ENCODE measurements around the gene SLC2A14. TPM values are rescaled to one million over a fixed set of nuclear protein-coding genes. Genes with fewer than 3 reads are reported as not detected.
"Not testable (repeated sequence)": the region's sequence is repeated elsewhere in the genome, so short reads cannot be mapped to it uniquely, and the experiment has no call there.

The SLC2A14 gene
- total RNA-seq, 2 experiments from 2014 or later, result 0.12 to 0.19 TPM

- H3K36me3 Mint-ChIP-seq (ENCODE audit: low read depth); H3K4me1 Mint-ChIP-seq; H3K27ac Mint-ChIP-seq; DNase-seq; H3K4me3 Mint-ChIP-seq; H3K27me3 Mint-ChIP-seq; H3K9me3 Mint-ChIP-seq; POLR2A ChIA-PET: not testable (repeated sequence)
- CTCF ChIA-PET, result interaction anchor here (0.6 kb wide), 3 partner anchors 143 to 592 kb away, joined by 3 to 4 read pairs (median 3); no protein-coding TSS in a partner anchor
These were observed 32.9 kb downstream of the SLC2A14 start for GRCh38 chr12:7839848-7840247.

- DNase-seq; H3K36me3 Mint-ChIP-seq (ENCODE audit: low read depth); H3K4me3 Mint-ChIP-seq; H3K4me1 Mint-ChIP-seq; H3K9me3 Mint-ChIP-seq; POLR2A ChIA-PET; H3K27ac Mint-ChIP-seq; H3K27me3 Mint-ChIP-seq; CTCF ChIA-PET: not testable (repeated sequence)
These were observed 33.5 kb downstream of the SLC2A14 start for GRCh38 chr12:7839226-7839625.

- Mint-ChIP-seq H3K27me3 (peaks cover 4% of the 10 kb centered on the region), H3K9me3 (no peaks in the 10 kb centered on the region), H3K4me1 (peaks cover under 1% of the 10 kb centered on the region), H3K4me3 (no peak overlapping the region), H3K36me3 (ENCODE audit: low read depth) (no peaks in the 10 kb centered on the region), H3K27ac (no peak overlapping the region)
- POLR2A ChIA-PET, result no interaction called here
- CTCF ChIA-PET, result interaction anchor here (0.7 kb wide), 1 partner anchor 17 kb away, joined by 3 read pairs; no protein-coding TSS in a partner anchor
- no peak for DNase-seq
These were observed 35.3 kb downstream of the SLC2A14 start for GRCh38 chr12:7837366-7837765.

- Mint-ChIP-seq H3K27ac (no peak overlapping the region), H3K27me3 (peaks cover 2% of the 10 kb centered on the region), H3K36me3 (ENCODE audit: low read depth) (no peaks in the 10 kb centered on the region), H3K9me3 (no peaks in the 10 kb centered on the region), H3K4me3 (no peak overlapping the region), H3K4me1 (peaks cover 5% of the 10 kb centered on the region)
- ChIA-PET CTCF (no interaction called here), POLR2A (no interaction called here)
- no peak for DNase-seq
These were observed 36.9 kb downstream of the SLC2A14 start for GRCh38 chr12:7835766-7836165.

GRCh38 chr12:7835116-7835515 is 37.6 kb downstream of the SLC2A14 start:
- H3K9me3 Mint-ChIP-seq, result no peaks in the 10 kb centered on the region
- no peak overlapping the region for H3K4me3 Mint-ChIP-seq
- peaks cover 5% of the 10 kb centered on the region for H3K4me1 Mint-ChIP-seq
- no peak overlapping the region for H3K27ac Mint-ChIP-seq
- DNase-seq, result no peak
- ChIA-PET POLR2A (no interaction called here), CTCF (no interaction called here)
- H3K36me3 Mint-ChIP-seq (ENCODE audit: low read depth), result no peaks in the 10 kb centered on the region
- H3K27me3 Mint-ChIP-seq, result peaks cover 2% of the 10 kb centered on the region

GRCh38 chr12:7834701-7835100 is 38.0 kb downstream of the SLC2A14 start:
- H3K4me1 Mint-ChIP-seq, result peaks cover 5% of the 10 kb centered on the region
- POLR2A ChIA-PET, result no interaction called here
- peaks cover 2% of the 10 kb centered on the region for H3K27me3 Mint-ChIP-seq
- CTCF ChIA-PET, result no interaction called here
- no peak overlapping the region for H3K4me3 Mint-ChIP-seq
- H3K9me3 Mint-ChIP-seq, result no peaks in the 10 kb centered on the region
- DNase-seq, result no peak
- no peak overlapping the region for H3K27ac Mint-ChIP-seq
- no peaks in the 10 kb centered on the region for H3K36me3 Mint-ChIP-seq (ENCODE audit: low read depth)

- H3K4me3 Mint-ChIP-seq, result no peak overlapping the region
- H3K4me1 Mint-ChIP-seq, result peaks cover 5% of the 10 kb centered on the region
- no peak for DNase-seq
- ChIA-PET CTCF (interaction anchor here (0.6 kb wide), 1 partner anchor 210 kb away, joined by 3 read pairs; no protein-coding TSS in a partner anchor), POLR2A (no interaction called here)
- H3K36me3 Mint-ChIP-seq (ENCODE audit: low read depth), result no peaks in the 10 kb centered on the region
- H3K27ac Mint-ChIP-seq, result no peak overlapping the region
- H3K9me3 Mint-ChIP-seq, result no peaks in the 10 kb centered on the region
- peaks cover 2% of the 10 kb centered on the region for H3K27me3 Mint-ChIP-seq
These were observed 38.9 kb downstream of the SLC2A14 start for GRCh38 chr12:7833831-7834230.

- H3K9me3 Mint-ChIP-seq, POLR2A ChIA-PET: not testable (repeated sequence)
These were observed 39.5 kb downstream of the SLC2A14 start for GRCh38 chr12:7833201-7833600.

GRCh38 chr12:7832059-7832696 is 40.5 kb downstream of the SLC2A14 start:
- CTCF ChIA-PET, result interaction anchor here (1.0 to 1.3 kb wide), 2 partner anchors 14 to 162 kb away, joined by 3 read pairs; no protein-coding TSS in a partner anchor
- peaks cover 2% of the 10 kb centered on the region for H3K27me3 Mint-ChIP-seq

More at GRCh38 chr12:7833201-7833600, 39.5 kb downstream of the SLC2A14 start:
- H3K27me3 Mint-ChIP-seq; H3K4me1 Mint-ChIP-seq; DNase-seq; H3K27ac Mint-ChIP-seq; H3K36me3 Mint-ChIP-seq (ENCODE audit: low read depth); H3K4me3 Mint-ChIP-seq; CTCF ChIA-PET: not testable (repeated sequence)

GRCh38 chr12:7829737-7830136 is 43.0 kb downstream of the SLC2A14 start:
- POLR2A ChIA-PET; H3K9me3 Mint-ChIP-seq; H3K27ac Mint-ChIP-seq; H3K4me3 Mint-ChIP-seq; DNase-seq; H3K27me3 Mint-ChIP-seq; CTCF ChIA-PET; H3K36me3 Mint-ChIP-seq (ENCODE audit: low read depth); H3K4me1 Mint-ChIP-seq: not testable (repeated sequence)

More at GRCh38 chr12:7832059-7832696, 40.5 kb downstream of the SLC2A14 start:
- H3K4me1 Mint-ChIP-seq, result peaks cover 5% of the 10 kb centered on the region
- no peaks in the 10 kb centered on the region for H3K9me3 Mint-ChIP-seq
- no peaks in the 10 kb centered on the region for H3K36me3 Mint-ChIP-seq (ENCODE audit: low read depth)
- DNase-seq, result peak; percentile 49
- H3K4me3 Mint-ChIP-seq, result no peak overlapping the region
- POLR2A ChIA-PET, result interaction anchor here (0.6 kb wide), 1 partner anchor 11 kb away, joined by 6 read pairs; no protein-coding TSS in a partner anchor
- no peak overlapping the region for H3K27ac Mint-ChIP-seq

- CTCF ChIA-PET, result interaction anchor here (0.7 kb wide), 1 partner anchor 22 kb away, joined by 3 read pairs; no protein-coding TSS in a partner anchor
- H3K4me3 Mint-ChIP-seq; H3K36me3 Mint-ChIP-seq (ENCODE audit: low read depth); DNase-seq; H3K9me3 Mint-ChIP-seq; H3K4me1 Mint-ChIP-seq; POLR2A ChIA-PET; H3K27ac Mint-ChIP-seq; H3K27me3 Mint-ChIP-seq: not testable (repeated sequence)
These were observed 47.0 kb downstream of the SLC2A14 start for GRCh38 chr12:7825754-7826153.

- Mint-ChIP-seq H3K27ac (no peak overlapping the region), H3K9me3 (no peaks in the 10 kb centered on the region), H3K4me3 (no peak overlapping the region), H3K36me3 (ENCODE audit: low read depth) (no peaks in the 10 kb centered on the region), H3K27me3 (no peaks in the 10 kb centered on the region), H3K4me1 (no peaks in the 10 kb centered on the region)
- CTCF ChIA-PET, result interaction anchor here (0.8 to 1.4 kb wide), 5 partner anchors 9 to 557 kb away, joined by 3 to 5 read pairs (median 3); no protein-coding TSS in a partner anchor
- POLR2A ChIA-PET, result no interaction called here
- peak; percentile 70 for DNase-seq
These were observed 65.7 kb downstream of the SLC2A14 start for GRCh38 chr12:7806863-7807487.

- H3K4me3 Mint-ChIP-seq; H3K9me3 Mint-ChIP-seq; H3K27me3 Mint-ChIP-seq; H3K4me1 Mint-ChIP-seq; POLR2A ChIA-PET; H3K27ac Mint-ChIP-seq; DNase-seq; H3K36me3 Mint-ChIP-seq (ENCODE audit: low read depth): not testable (repeated sequence)
- CTCF ChIA-PET, result interaction anchor here (1.2 to 1.4 kb wide), 2 partner anchors 9 to 163 kb away, joined by 3 to 5 read pairs; no protein-coding TSS in a partner anchor
These were observed 66.4 kb downstream of the SLC2A14 start for GRCh38 chr12:7806319-7806718.

All from activated CD4-positive, alpha-beta T cell treated with anti-CD3 and anti-CD28 coated beads, Interleukin-2, amount 10 ng/mL, durations not matched to agents 7 days and 5 days (primary cell).